Measurements from ENCODE around the gene NGRN. TPM values are rescaled to one million over a fixed set of nuclear protein-coding genes. Genes with fewer than 3 reads are reported as not detected.
"Not testable (repeated sequence)": the region's sequence is repeated elsewhere in the genome, so short reads cannot be mapped to it uniquely, and the experiment has no call there.

The NGRN gene
- total RNA-seq, 6 donors from 2014 or later, result 35.6 to 74.2 (median 62.6) TPM

- no peaks in the 10 kb centered on the region for H3K36me3 ChIP-seq
- H3K4me1 ChIP-seq, result no peaks in the 10 kb centered on the region
- ATAC-seq (ENCODE audit: low FRiP score in 2 of 2) (no peak), DNase-seq (no peak)
- WGBS, 2 donors, result 86 to 90% methylated on average over 6 to 7 of the region's 7 CpGs
- H3K27ac ChIP-seq, result no peak overlapping the region
- H3K27me3 ChIP-seq, result no peaks in the 10 kb centered on the region
- no peak overlapping the region for H3K4me3 ChIP-seq
- H3K9me3 ChIP-seq, result no peaks in the 10 kb centered on the region
- TF ChIP-seq CTCF (IDR thresholded peaks at IDR 0.05), result no peak
These were observed 7.7 kb upstream of the NGRN start for GRCh38 chr15:90257776-90258175.

- ATAC-seq (ENCODE audit: low FRiP score in 2 of 2), result no peak
- 84 to 90% methylated on average over 5 of the region's 5 CpGs for WGBS, 2 donors
These were observed 5.9 kb upstream of the NGRN start for GRCh38 chr15:90259524-90259923.

GRCh38 chr15:90260731-90261130 lies 4.7 kb upstream of the NGRN start:
- not testable (repeated sequence) for ATAC-seq (ENCODE audit: low FRiP score in 2 of 2); H3K4me3 ChIP-seq; H3K36me3 ChIP-seq; H3K9me3 ChIP-seq; DNase-seq; H3K27me3 ChIP-seq; H3K27ac ChIP-seq
- WGBS, 2 donors, result 77 to 78% methylated on average over 6 of the region's 6 CpGs
- H3K4me1 ChIP-seq, result peaks cover 0 to 11% (median 7%) of the 10 kb centered on the region in 4 donors

More at GRCh38 chr15:90259524-90259923, 5.9 kb upstream of the NGRN start:
- H3K36me3 ChIP-seq, result no peaks in the 10 kb centered on the region
- H3K4me1 ChIP-seq, result peaks cover 0 to 4% (median 2%) of the 10 kb centered on the region in 4 donors
- TF ChIP-seq EP300 (IDR thresholded peaks at IDR 0.05), result no peak
- no peak for TF ChIP-seq POLR2AphosphoS5 (IDR thresholded peaks at IDR 0.05)
- no peak for TF ChIP-seq POLR2A (IDR thresholded peaks at IDR 0.05)
- no peak for TF ChIP-seq CTCF (IDR thresholded peaks at IDR 0.05)
- no peak overlapping the region for H3K27ac ChIP-seq
- no peaks in the 10 kb centered on the region for H3K27me3 ChIP-seq
- H3K4me3 ChIP-seq, result no peak overlapping the region
- no peak for DNase-seq
- H3K9me3 ChIP-seq, result no peaks in the 10 kb centered on the region

GRCh38 chr15:90261811-90262210 lies 3.7 kb upstream of the NGRN start:
- 83 to 84% methylated on average over 5 of the region's 5 CpGs for WGBS, 2 donors
- Histone ChIP-seq H3K9me3 (no peaks in the 10 kb centered on the region), H3K4me1 (peaks cover 4 to 19% (median 10%) of the 10 kb centered on the region in 4 donors), H3K4me3 (no peak overlapping the region), H3K27ac (no peak overlapping the region), H3K36me3 (no peaks in the 10 kb centered on the region), H3K27me3 (no peaks in the 10 kb centered on the region)
- ATAC-seq (ENCODE audit: low FRiP score in 2 of 2) (no peak), DNase-seq (no peak)
- TF ChIP-seq CTCF (IDR thresholded peaks at IDR 0.05) (no peak), EP300 (IDR thresholded peaks at IDR 0.05) (no peak), POLR2A (IDR thresholded peaks at IDR 0.05) (no peak), POLR2AphosphoS5 (IDR thresholded peaks at IDR 0.05) (no peak)

GRCh38 chr15:90262426-90262825 lies 3.0 kb upstream of the NGRN start:
- H3K27ac ChIP-seq, result no peak overlapping the region
- ATAC-seq (ENCODE audit: low FRiP score in 2 of 2) (no peak), DNase-seq (no peak)
- WGBS, 2 donors, result 81 to 85% methylated on average over 5 of the region's 5 CpGs
- no peaks in the 10 kb centered on the region for H3K36me3 ChIP-seq
- H3K27me3 ChIP-seq, result no peaks in the 10 kb centered on the region
- no peak overlapping the region for H3K4me3 ChIP-seq
- TF ChIP-seq POLR2AphosphoS5 (IDR thresholded peaks at IDR 0.05) (no peak), EP300 (IDR thresholded peaks at IDR 0.05) (no peak), POLR2A (IDR thresholded peaks at IDR 0.05) (no peak), CTCF (IDR thresholded peaks at IDR 0.05) (no peak)
- H3K9me3 ChIP-seq, result no peaks in the 10 kb centered on the region
- H3K4me1 ChIP-seq, result peaks cover 10 to 25% (median 16%) of the 10 kb centered on the region in 4 donors

All from upper lobe of left lung (tissue), 6 donors.